ENCODE data around the gene JSRP1. TPM values are rescaled to one million over a fixed set of nuclear protein-coding genes. Genes with fewer than 3 reads are reported as not detected.
A peak's percentile ranks its signal among the peaks of the same experiment; 100 is the strongest.

JSRP1 gene
- total RNA-seq, 2 donors from 2014 or later, result 0.64 to 1.3 TPM

- Histone ChIP-seq H3K27ac (no peak overlapping the region), H3K4me3 (no peak overlapping the region), H3K27me3 (peaks cover 51% of the 10 kb centered on the region), H3K9me3 (no peaks in the 10 kb centered on the region), H3K36me3 (no peaks in the 10 kb centered on the region), H3K4me1 (peaks cover 20% of the 10 kb centered on the region), H3K9ac (ENCODE audit: low read depth in 2 of 2, low read length in 2 of 2) (no peak overlapping the region)
- DNase-seq, result no peak
- intact Hi-C loops (cut with DNase I), result no loop called here
- no peak for TF ChIP-seq CTCF (IDR thresholded peaks at IDR 0.05)
These were observed 1.9 kb downstream of the JSRP1 start for GRCh38 chr19:2254064-2254872.

GRCh38 chr19:2253106-2254063 lies 2.8 kb downstream of the JSRP1 start:
- no peaks in the 10 kb centered on the region for H3K9me3 ChIP-seq
- H3K4me3 ChIP-seq, result no peak overlapping the region
- peaks cover 51% of the 10 kb centered on the region for H3K27me3 ChIP-seq
- DNase-seq, result no peak
- peaks cover 20% of the 10 kb centered on the region for H3K4me1 ChIP-seq
- peak overlapping the region in 1 of 2 donors; percentile 26 for H3K9ac ChIP-seq (ENCODE audit: low read depth in 2 of 2, low read length in 2 of 2)
- H3K36me3 ChIP-seq, result no peaks in the 10 kb centered on the region
- no peak overlapping the region for H3K27ac ChIP-seq
- no peak for TF ChIP-seq CTCF (IDR thresholded peaks at IDR 0.05)
- intact Hi-C loops (cut with DNase I), result no loop called here

GRCh38 chr19:2252797-2253105 lies 3.5 kb downstream of the JSRP1 start:
- Histone ChIP-seq H3K36me3 (no peaks in the 10 kb centered on the region), H3K9me3 (no peaks in the 10 kb centered on the region), H3K9ac (ENCODE audit: low read depth in 2 of 2, low read length in 2 of 2) (no peak overlapping the region), H3K27me3 (peaks cover 51% of the 10 kb centered on the region), H3K27ac (no peak overlapping the region), H3K4me1 (peaks cover 20% of the 10 kb centered on the region), H3K4me3 (no peak overlapping the region)
- intact Hi-C loops (cut with DNase I), result no loop called here
- no peak for DNase-seq
- TF ChIP-seq CTCF (IDR thresholded peaks at IDR 0.05), result no peak

GRCh38 chr19:2252055-2252796 lies 4.0 kb downstream of the JSRP1 start:
- DNase-seq, result no peak
- peak overlapping the region in 1 of 2 donors; percentile 2 for H3K9ac ChIP-seq (ENCODE audit: low read depth in 2 of 2, low read length in 2 of 2)

More at GRCh38 chr19:2252055-2252796, 4.0 kb downstream of the JSRP1 start:
- intact Hi-C loops (cut with DNase I), result no loop called here
- Histone ChIP-seq H3K4me1 (peaks cover 20% of the 10 kb centered on the region), H3K4me3 (peak overlapping the region; percentile 13), H3K9me3 (no peaks in the 10 kb centered on the region), H3K27ac (no peak overlapping the region), H3K36me3 (no peaks in the 10 kb centered on the region), H3K27me3 (peaks cover 51% of the 10 kb centered on the region)
- no peak for TF ChIP-seq CTCF (IDR thresholded peaks at IDR 0.05)

Measured in colonic mucosa (tissue), 4 donors.